AG09319 (cell line): Measurements from ENCODE around the gene IQGAP2.

Source experiments
- DNase-seq: peaks from one replicate; pipeline ENCODE4 v3.0.0-alpha.2; 2010; ENCODE audit warnings: low read depth; ENCODE audit errors: extremely low read depth
- TF ChIP-seq, protein P1 (sequence below): IDR thresholded peaks from 2 replicates; pipeline ENCODE4 v1.5.1; 2011; ENCODE audit warnings: low read depth, mild to moderate bottlenecking, inconsistent platforms, low read length, moderate library complexity

The IQGAP2 gene

DNA sequence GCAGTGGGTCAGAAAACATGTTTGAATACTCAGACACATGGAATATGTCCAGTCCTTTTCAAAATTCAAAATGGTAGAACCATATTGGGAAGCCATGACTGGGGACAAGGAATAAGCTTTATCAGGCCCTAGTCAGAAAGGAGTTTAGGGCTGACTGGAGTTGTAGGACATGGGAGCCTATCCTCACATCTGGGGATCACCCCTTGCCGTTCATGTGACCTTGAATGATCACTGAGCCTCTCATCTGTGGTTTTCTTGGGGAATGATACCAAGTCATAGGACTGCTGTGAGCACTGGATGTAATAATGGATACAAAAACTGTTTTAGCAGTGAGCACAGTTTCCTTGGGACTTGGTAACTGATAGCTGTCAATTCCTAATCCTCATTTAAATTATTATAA, 84.7 kb downstream of the IQGAP2 start:
- DNase-seq, result no peak
- TF ChIP-seq, protein P1, sequence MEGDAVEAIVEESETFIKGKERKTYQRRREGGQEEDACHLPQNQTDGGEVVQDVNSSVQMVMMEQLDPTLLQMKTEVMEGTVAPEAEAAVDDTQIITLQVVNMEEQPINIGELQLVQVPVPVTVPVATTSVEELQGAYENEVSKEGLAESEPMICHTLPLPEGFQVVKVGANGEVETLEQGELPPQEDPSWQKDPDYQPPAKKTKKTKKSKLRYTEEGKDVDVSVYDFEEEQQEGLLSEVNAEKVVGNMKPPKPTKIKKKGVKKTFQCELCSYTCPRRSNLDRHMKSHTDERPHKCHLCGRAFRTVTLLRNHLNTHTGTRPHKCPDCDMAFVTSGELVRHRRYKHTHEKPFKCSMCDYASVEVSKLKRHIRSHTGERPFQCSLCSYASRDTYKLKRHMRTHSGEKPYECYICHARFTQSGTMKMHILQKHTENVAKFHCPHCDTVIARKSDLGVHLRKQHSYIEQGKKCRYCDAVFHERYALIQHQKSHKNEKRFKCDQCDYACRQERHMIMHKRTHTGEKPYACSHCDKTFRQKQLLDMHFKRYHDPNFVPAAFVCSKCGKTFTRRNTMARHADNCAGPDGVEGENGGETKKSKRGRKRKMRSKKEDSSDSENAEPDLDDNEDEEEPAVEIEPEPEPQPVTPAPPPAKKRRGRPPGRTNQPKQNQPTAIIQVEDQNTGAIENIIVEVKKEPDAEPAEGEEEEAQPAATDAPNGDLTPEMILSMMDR, result no peak

DNA sequence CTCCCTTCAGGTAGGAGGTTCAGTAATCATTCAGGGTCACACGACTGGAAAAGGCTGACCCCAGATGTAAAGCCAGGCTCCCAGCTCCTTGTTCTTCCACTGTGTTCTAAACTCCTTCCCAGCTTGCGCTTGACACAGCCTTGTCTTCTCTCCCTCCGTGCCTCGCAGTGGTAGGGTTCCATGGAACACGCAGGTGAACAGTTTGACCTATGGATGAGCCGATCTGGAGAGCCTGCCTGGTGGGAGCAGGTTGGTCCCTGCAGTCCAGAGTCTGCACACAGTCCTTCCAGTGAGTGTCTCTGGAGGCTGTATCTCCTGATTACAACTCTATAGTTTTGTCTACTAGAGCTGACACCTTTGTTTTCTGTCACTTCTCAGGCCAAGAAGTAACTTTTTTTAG, 85.9 kb downstream of the IQGAP2 start:
- TF ChIP-seq, protein P1, result no peak
- no peak for DNase-seq

DNA sequence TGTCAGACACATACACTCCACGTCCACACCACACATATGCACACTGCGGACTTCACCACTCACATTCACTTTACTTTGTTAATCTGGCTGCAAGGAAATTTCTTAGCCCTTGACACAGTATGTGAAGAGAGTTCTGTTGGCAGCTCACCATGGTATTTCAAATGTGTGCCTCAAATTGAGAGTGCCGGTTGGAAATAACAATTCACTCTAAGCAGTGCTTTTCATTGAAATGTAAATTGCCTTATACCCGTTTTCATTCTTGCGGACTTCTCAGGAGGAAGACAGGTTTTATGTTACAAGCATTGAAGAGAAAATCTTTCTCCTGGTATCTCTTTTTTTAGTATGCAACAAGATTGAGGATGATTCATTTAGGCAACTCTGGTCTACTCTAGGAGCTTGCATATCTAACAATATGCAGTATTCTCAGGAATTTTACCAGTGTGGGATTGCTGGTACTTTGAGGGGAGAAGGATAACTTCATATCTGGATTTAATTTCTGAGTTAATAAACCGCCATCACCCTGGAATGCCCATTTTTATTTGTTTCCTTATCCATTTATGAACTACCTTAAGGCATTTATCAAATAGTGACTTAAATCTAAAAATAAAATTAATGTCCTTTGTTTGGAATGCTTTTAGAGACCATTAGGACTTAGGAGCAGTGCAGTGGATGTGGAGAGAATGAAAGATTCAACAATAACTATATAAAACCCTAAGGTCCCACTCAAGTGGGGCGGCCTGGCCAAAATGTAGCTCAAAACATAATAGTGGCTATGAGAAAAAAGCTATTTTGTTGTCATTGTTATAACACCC, 87.0 kb downstream of the IQGAP2 start:
- TF ChIP-seq, protein P1, result no peak

DNA sequence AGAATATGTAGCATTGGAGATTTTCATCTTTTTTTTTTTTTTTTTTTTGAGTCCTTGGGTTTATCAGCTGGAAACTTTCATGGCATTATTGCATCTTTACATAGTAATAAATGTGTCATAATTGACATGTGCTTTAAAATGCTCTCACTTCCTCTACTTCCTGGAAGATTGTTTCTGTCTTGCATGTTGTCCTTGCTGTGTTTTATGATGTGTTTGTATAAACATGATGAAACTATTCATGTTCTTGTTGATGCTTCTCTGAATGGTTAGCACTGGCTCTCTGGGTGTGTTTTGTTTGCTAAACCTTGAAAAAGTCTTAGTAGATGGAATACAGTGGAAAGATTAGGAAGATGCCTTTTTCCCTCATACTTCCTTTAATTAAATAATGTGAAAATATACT, 87.9 kb downstream of the IQGAP2 start:
- TF ChIP-seq, protein P1, result no peak
- no peak for DNase-seq

More for the DNA sequence above, 87.0 kb downstream of the IQGAP2 start:
- DNase-seq, result no peak

DNA sequence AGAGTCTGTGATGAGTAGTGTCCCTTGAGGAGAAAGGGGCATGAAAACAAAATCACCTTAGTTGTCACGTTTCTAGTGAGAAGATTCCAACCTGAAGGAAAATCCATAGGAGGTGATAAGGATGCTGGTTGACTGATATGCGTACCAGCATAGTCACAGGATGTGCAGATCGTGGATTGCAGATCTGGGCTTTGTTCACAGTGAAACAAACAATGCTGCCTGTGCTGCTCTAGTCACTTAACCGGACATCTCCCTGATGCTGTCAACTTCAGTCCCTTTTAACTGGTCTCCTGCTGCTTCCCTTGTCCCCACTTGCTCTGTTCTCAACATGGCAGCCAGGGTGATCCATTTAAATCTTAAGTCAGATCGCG, 89.7 kb downstream of the IQGAP2 start:
- DNase-seq, result no peak
- TF ChIP-seq, protein P1, result no peak

DNA sequence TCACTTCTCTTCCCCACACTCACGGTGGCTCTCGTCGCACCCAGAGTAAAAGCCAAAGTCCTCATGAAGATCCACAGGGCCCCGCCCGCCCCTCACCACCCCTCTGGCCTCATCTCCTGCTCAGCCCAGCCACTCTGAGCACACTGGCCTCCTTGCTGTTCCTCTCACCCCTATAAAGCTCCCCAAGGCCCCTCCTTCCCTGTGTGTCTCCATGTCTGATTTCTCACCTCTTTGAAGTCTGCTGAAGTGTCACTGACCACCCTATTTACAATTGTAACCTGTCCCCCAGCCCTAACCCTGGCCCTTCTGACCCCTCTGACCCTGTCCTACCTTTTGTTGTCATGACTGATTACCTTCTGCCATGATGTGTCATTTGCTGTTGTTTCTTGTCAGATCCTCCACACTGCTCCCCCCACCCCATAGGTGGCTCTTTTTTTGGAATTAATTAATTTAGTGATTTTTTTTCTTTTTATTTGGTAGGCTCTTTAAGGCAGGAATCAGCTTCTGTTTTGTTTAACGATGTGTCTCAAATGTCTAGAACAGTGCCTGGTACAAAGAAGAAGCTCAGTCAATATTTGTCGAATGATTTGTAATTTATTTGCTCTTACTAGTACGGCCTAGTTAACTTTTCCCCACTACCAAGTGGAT, 90.2 kb downstream of the IQGAP2 start:
- DNase-seq, result no peak
- TF ChIP-seq, protein P1, result no peak

DNA sequence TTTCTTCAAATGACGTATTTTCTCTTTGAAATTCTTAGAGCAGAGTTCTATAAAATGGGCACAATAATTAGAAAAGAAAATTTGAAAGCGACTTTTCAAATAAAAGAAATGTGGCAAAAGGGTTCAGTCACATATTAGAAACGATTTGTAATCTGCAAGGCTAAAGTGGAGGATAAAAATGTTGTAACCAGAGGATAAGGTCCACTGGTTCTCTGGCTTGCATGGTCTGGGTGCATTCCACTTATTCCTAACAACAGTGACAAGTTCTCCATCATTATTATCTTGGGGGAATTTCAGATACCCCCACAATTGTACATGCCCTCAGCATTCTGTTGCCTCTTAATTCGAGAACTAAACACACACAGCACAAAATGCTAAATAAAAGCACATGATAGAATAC, 91.1 kb downstream of the IQGAP2 start:
- no peak for DNase-seq

More for the DNA sequence above, 91.1 kb downstream of the IQGAP2 start:
- TF ChIP-seq, protein P1, result no peak
